Endothelial cell (in vitro differentiated cells): ENCODE data around the gene ARID1A. TPM values are rescaled to one million over a fixed set of nuclear protein-coding genes. Genes with fewer than 3 reads are reported as not detected.
"Not testable (repeated sequence)": the region's sequence is repeated elsewhere in the genome, so short reads cannot be mapped to it uniquely, and the experiment has no call there.

Source experiments
- DNase-seq: peaks from one replicate; pipeline ENCODE4 v3.0.0; 2021; ENCODE audit warnings: low spot score
- H3K27ac Mint-ChIP-seq: one replicate; pipeline ENCODE4 v1.8.0; 2021; ENCODE audit warnings: mixed read lengths, inconsistent platforms; ENCODE audit not compliant: unreplicated experiment
- H3K27me3 Mint-ChIP-seq: one replicate; pipeline ENCODE4 v1.8.0; 2021; ENCODE audit warnings: mild to moderate bottlenecking, moderate library complexity, mixed read lengths, inconsistent platforms; ENCODE audit not compliant: unreplicated experiment
- H3K36me3 Mint-ChIP-seq: one replicate; pipeline ENCODE4 v1.8.0; 2021; ENCODE audit warnings: mild to moderate bottlenecking, low read depth, mixed read lengths, inconsistent platforms; ENCODE audit not compliant: unreplicated experiment
- H3K4me1 Mint-ChIP-seq: one replicate; pipeline ENCODE4 v1.8.0; 2021; ENCODE audit warnings: mild to moderate bottlenecking, mixed read lengths, inconsistent platforms; ENCODE audit not compliant: unreplicated experiment
- H3K4me3 Mint-ChIP-seq: one replicate; pipeline ENCODE4 v1.8.0; 2021; ENCODE audit warnings: mild to moderate bottlenecking, mixed read lengths, inconsistent platforms; ENCODE audit not compliant: unreplicated experiment
- H3K9me3 Mint-ChIP-seq: one replicate; pipeline ENCODE4 v1.8.0; 2021; ENCODE audit warnings: mixed read lengths, inconsistent platforms; ENCODE audit not compliant: unreplicated experiment
- total RNA-seq: library from RNA; stranded (reverse); fragmentation: NEBNext Ultra II Directional; extraction: Animal tissue kit (Norgen Biotek cat#: 25700); gene quantifications from one replicate; pipeline ENCODE4 v1.2.1, GENCODE V29; 2021; ENCODE audit not compliant: unreplicated experiment
- TF ChIP-seq, protein P1 (sequence below): fragments of 200-600 bp; sonication (generic); IDR thresholded peaks from one replicate; pipeline ENCODE4 v1.5.0; 2021; ENCODE audit warnings: antibody characterized with exemption; ENCODE audit not compliant: unreplicated experiment

ARID1A gene
- total RNA-seq, 1 donor from 2014 or later: 115 TPM

DNA sequence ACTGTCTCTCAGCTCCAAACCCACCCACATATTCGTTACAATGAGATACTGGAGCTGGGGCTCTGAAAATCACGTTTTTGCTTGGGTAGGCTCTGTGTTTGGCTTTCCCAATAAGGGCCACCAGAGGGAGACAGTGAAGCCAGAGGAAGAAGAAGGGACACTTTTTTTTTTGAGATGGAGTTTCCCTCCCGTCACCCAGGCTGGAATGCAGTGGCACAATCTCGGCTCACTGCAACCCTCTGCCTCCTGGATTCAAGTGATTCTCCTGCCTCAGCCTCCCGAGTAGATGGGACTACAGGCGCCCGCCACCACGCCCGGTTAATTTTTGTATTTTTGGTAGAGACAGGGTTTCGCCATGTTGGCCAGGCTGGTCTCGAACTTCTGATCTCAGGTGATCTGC lies 114.3 kb downstream of the ARID1A start:
- not testable (repeated sequence) for H3K27ac Mint-ChIP-seq, H3K27me3 Mint-ChIP-seq, H3K4me1 Mint-ChIP-seq, H3K9me3 Mint-ChIP-seq, H3K36me3 Mint-ChIP-seq, H3K4me3 Mint-ChIP-seq
- peak; percentile 64 for DNase-seq
- TF ChIP-seq, protein P1, sequence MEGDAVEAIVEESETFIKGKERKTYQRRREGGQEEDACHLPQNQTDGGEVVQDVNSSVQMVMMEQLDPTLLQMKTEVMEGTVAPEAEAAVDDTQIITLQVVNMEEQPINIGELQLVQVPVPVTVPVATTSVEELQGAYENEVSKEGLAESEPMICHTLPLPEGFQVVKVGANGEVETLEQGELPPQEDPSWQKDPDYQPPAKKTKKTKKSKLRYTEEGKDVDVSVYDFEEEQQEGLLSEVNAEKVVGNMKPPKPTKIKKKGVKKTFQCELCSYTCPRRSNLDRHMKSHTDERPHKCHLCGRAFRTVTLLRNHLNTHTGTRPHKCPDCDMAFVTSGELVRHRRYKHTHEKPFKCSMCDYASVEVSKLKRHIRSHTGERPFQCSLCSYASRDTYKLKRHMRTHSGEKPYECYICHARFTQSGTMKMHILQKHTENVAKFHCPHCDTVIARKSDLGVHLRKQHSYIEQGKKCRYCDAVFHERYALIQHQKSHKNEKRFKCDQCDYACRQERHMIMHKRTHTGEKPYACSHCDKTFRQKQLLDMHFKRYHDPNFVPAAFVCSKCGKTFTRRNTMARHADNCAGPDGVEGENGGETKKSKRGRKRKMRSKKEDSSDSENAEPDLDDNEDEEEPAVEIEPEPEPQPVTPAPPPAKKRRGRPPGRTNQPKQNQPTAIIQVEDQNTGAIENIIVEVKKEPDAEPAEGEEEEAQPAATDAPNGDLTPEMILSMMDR: peak; percentile 72

DNA sequence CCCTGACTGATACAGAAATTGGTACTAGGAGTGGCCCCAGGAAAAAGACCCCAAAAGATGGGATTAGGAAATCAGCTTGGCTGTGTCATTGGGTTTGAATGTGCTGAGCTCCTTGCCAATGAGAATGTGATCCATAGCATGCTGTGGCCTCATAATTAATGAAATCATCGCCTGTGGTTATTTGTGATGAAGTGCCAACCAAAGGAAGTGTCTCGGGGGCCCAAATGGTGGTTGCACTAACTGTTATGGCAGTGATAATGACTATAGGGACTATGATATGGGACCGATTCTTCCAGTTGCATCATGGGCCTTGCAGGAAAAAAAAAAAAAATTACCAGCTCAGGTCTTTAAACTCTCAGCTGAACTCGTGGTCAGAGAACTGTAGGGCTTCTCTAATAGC lies 115.2 kb downstream of the ARID1A start:
- no peaks in the 10 kb centered on the region for H3K36me3 Mint-ChIP-seq
- no peak overlapping the region for H3K27ac Mint-ChIP-seq
- no peaks in the 10 kb centered on the region for H3K4me1 Mint-ChIP-seq
- DNase-seq: no peak
- TF ChIP-seq, protein P1: no peak
- peaks cover 4% of the 10 kb centered on the region for H3K27me3 Mint-ChIP-seq
- H3K4me3 Mint-ChIP-seq: no peak overlapping the region
- H3K9me3 Mint-ChIP-seq: no peaks in the 10 kb centered on the region

DNA sequence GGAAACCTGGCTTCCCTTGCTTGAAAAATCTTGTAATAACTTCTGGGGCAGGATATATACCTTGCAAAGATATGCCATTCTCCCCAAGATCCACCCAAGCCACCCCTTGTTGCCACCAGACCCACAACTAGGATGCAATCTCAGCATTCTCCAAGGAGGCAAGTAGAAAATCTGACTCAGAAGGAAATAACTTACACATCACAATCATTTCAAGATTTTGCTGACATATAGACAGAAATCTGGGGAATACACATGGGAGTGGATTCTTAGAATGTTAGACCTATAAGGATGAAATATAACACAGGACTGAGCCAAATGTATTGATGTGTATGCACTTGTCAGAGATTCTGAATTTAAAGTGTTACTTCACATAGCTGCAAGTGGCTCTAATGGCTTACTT lies 115.9 kb downstream of the ARID1A start:
- H3K27ac Mint-ChIP-seq: no peak overlapping the region
- H3K27me3 Mint-ChIP-seq: peaks cover 4% of the 10 kb centered on the region
- TF ChIP-seq, protein P1: no peak
- no peaks in the 10 kb centered on the region for H3K9me3 Mint-ChIP-seq
- no peaks in the 10 kb centered on the region for H3K4me1 Mint-ChIP-seq
- no peak for DNase-seq
- H3K4me3 Mint-ChIP-seq: no peak overlapping the region
- no peaks in the 10 kb centered on the region for H3K36me3 Mint-ChIP-seq

DNA sequence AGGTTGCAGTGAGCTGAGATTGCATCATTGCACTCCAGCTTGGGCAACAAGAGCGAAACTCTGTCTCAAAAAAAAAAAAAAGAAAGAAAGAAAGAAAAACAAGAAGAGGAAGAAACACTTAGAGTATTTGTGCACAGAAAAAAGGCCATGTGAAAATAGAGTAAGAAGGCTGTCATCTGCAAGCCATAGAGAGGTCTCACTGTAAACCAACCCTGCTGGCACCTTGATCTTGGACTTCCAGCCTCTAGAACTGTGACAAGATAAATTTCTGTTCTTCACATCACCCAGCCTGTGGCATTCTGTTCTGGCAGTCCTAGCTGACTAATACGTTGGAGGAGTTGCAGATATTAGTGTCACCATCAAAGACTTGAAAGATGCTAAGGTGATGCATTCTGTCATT lies 118.6 kb downstream of the ARID1A start:
- Mint-ChIP-seq H3K9me3 (no peaks in the 10 kb centered on the region), H3K36me3 (no peaks in the 10 kb centered on the region), H3K4me1 (no peaks in the 10 kb centered on the region), H3K4me3 (no peak overlapping the region), H3K27me3 (peaks cover 5% of the 10 kb centered on the region), H3K27ac (no peak overlapping the region)
- no peak for DNase-seq
- TF ChIP-seq, protein P1: no peak

DNA sequence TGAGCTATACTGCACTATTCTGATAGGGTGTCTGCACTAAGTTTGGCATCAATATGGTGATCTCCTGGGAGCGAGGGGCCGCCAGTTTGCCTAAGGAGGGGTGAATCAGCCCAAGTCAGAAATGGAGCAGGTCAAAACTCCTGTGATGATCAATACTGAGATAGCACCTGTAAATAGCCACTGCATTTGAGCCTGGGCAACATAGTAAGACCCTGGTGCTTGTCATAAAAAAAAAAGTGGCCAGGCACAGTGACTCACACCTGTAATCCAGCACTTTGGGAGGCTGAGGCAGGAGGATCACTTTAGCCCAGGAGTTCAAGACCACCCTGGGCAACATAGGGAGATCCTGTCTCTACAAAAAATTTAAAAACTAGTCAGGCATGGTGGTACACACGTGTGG lies 119.1 kb downstream of the ARID1A start:
- H3K4me3 Mint-ChIP-seq: no peak overlapping the region
- peaks cover 5% of the 10 kb centered on the region for H3K27me3 Mint-ChIP-seq
- H3K36me3 Mint-ChIP-seq: no peaks in the 10 kb centered on the region
- TF ChIP-seq, protein P1: no peak
- no peaks in the 10 kb centered on the region for H3K4me1 Mint-ChIP-seq
- H3K9me3 Mint-ChIP-seq: no peaks in the 10 kb centered on the region
- no peak for DNase-seq
- H3K27ac Mint-ChIP-seq: no peak overlapping the region
